OCI-LY1 (cell line): ENCODE data around the gene ARMH1.

Experiments
- H2AFZ ChIP-seq: fragments of 200-600 bp; sonication (generic), shearing (Covaris generic); 2 replicates; pipeline ENCODE4 v1.6.0; 2014; ENCODE audit warnings: antibody characterized with exemption, mild to moderate bottlenecking, low read length
- H3F3A ChIP-seq: fragments of 200-600 bp; sonication (generic), shearing (Covaris generic); 2 replicates; pipeline ENCODE4 v1.6.0; 2014; ENCODE audit warnings: mild to moderate bottlenecking, antibody characterized with exemption, low read length, moderate library complexity; ENCODE audit not compliant: insufficient read depth
- H3K27ac ChIP-seq: fragments of 200-600 bp; sonication (generic); 2 replicates; pipeline ENCODE4 v1.5.1; 2014; ENCODE audit warnings: low read length, mixed run types, mild to moderate bottlenecking, low read depth; ENCODE audit not compliant: poor library complexity, severe bottlenecking
- H3K27me3 ChIP-seq: fragments of 200-600 bp; sonication (generic); 2 replicates; pipeline ENCODE4 v1.6.0; 2014; ENCODE audit warnings: antibody characterized with exemption, mild to moderate bottlenecking, low read length, moderate library complexity; ENCODE audit not compliant: insufficient read depth
- H3K36me3 ChIP-seq: fragments of 200-600 bp; sonication (generic); 2 replicates; pipeline ENCODE4 v1.6.1; 2014; ENCODE audit warnings: mild to moderate bottlenecking, antibody characterized with exemption, low read length, moderate library complexity, mixed read lengths; ENCODE audit not compliant: insufficient read depth
- H3K4me1 ChIP-seq: fragments of 200-600 bp; sonication (generic); 2 replicates; pipeline ENCODE4 v1.5.1; 2014; ENCODE audit warnings: mild to moderate bottlenecking, low read length, moderate library complexity; ENCODE audit not compliant: insufficient read depth, severe bottlenecking
- H3K4me2 ChIP-seq: fragments of 200-600 bp; sonication (generic), shearing (Covaris generic); 2 replicates; pipeline ENCODE4 v1.6.1; 2014; ENCODE audit warnings: low read length
- H3K4me3 ChIP-seq: fragments of 200-600 bp; sonication (generic); 2 replicates; pipeline ENCODE4 v1.5.1; 2014; ENCODE audit warnings: low read length, low read depth, mild to moderate bottlenecking, mixed read lengths; ENCODE audit not compliant: poor library complexity, severe bottlenecking
- H3K79me2 ChIP-seq: fragments of 200-600 bp; shearing (Covaris generic); 2 replicates; pipeline ENCODE4 v1.6.1; 2016; ENCODE audit warnings: mixed run types, low read length, mixed read lengths; ENCODE audit not compliant: insufficient read depth
- H3K9ac ChIP-seq: fragments of 200-600 bp; sonication (generic), shearing (Covaris generic); 2 replicates; pipeline ENCODE4 v1.6.1; 2014; ENCODE audit warnings: mild to moderate bottlenecking, low read length, mixed read lengths
- H3K9me2 ChIP-seq: fragments of 200-600 bp; sonication (generic), shearing (Covaris generic); 2 replicates; pipeline ENCODE4 v1.6.1; 2014; ENCODE audit warnings: low read depth, mild to moderate bottlenecking, low read length, mixed read lengths
- H3K9me3 ChIP-seq: fragments of 200-600 bp; shearing (Covaris generic); 2 replicates; pipeline ENCODE4 v1.6.1; 2014; ENCODE audit warnings: low read length, mixed read lengths
- H4K20me1 ChIP-seq: fragments of 200-600 bp; sonication (generic), shearing (Covaris generic); 2 replicates; pipeline ENCODE4 v1.6.0; 2016; ENCODE audit warnings: mild to moderate bottlenecking, low read length; ENCODE audit not compliant: insufficient read depth
- EZH2 ChIP-seq: fragments of 200-600 bp; sonication (generic), shearing (Covaris generic); IDR thresholded peaks from 2 replicates; pipeline ENCODE4 v1.8.0; 2017; ENCODE audit warnings: borderline replicate concordance, mixed run types, mild to moderate bottlenecking, antibody characterized with exemption, low read length, moderate library complexity, mixed read lengths
- TF ChIP-seq, protein P1 (sequence below): fragments of 200-600 bp; sonication (generic), shearing (Covaris generic); IDR thresholded peaks from 2 replicates; pipeline ENCODE4 v1.5.1; 2017; ENCODE audit warnings: mild to moderate bottlenecking, antibody characterized with exemption, low read length, moderate library complexity, mixed read lengths

The ARMH1 gene

DNA sequence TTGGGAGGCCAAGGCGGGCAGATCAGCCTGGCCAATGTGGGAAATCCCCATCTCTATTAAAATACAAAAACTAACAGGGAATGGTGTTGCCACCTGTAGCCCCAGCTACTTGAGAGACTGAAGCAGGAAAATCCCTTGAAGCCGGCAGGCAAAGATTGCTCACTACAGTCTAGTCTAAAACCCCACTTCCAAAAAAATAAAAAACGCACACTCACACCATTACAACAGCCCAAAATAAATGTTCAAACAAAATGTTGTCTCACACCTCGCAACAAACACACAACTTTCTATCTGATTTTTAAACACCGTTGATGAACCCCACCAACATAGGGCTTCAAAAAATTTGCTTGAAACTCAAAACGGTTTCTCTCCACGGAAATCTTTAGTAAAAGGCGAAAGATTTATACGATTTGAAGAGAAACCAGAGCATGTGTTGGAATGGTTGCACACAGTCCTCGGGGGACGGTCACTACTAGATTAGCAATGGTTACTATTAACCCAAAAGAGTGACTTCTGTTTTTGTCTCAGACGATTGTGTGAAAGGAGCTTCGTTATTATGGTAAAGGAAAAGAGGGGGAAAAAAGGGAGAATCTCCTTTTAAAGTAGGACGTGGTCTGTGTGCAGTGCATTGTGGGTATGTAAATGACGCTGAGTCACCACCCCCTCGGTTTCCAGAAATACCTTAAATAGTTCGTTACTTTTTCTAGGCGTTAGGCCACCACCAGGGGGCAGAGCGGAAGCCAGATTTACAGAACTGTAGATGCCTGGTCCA is 56.4 kb downstream of the ARMH1 start, which contains the start of gene RNU5D-1:
Gene RNU5D-1 (minus strand): TSS at position 430 of the 772 bp plus-strand sequence.
- Histone ChIP-seq H3K27ac (peak within 1 kb of the TSS; percentile 96), H3F3A (peaks cover 13% of the 10 kb centered on the region), H3K4me3 (peak within 1 kb of the TSS; percentile 30)

DNA sequence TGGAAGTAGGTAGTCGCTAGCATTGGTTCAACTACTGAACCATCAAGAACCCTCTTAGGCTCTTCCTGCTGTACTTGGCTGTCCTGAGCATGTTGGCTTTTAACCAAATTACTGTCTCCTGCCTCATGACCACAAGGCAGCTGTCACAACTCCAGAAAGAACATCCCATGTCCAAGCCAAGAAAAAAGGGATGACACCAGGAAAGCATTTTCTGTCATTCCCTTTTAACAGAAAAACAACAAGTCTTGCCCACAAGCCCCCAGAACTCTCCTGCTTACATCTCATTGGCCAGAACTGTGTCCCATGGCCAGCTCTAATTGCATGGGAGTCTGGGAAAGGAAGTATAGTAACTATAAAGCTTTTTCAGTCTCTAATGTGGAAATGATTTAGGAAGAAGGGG is 58.9 kb downstream of the ARMH1 start:
- no peak overlapping the region for H2AFZ ChIP-seq
- no peaks in the 10 kb centered on the region for H3K36me3 ChIP-seq

More for the DNA sequence above, 56.4 kb downstream of the ARMH1 start, which contains the start of gene RNU5D-1:
- Histone ChIP-seq H3K79me2 (no peaks in the 10 kb centered on the region), H3K4me1 (peaks cover 28% of the 10 kb centered on the region), H3K4me2 (peak within 1 kb of the TSS; percentile 61), H3K27me3 (no peaks in the 10 kb centered on the region), H3K36me3 (no peaks in the 10 kb centered on the region), H3K9ac (peak within 1 kb of the TSS; percentile 63), H3K9me2 (no peaks in the 10 kb centered on the region), H2AFZ (no peak within 1 kb of the TSS), H3K9me3 (no peaks in the 10 kb centered on the region), H4K20me1 (no peaks in the 10 kb centered on the region)
- no peak for TF ChIP-seq EZH2
- TF ChIP-seq, protein P1, sequence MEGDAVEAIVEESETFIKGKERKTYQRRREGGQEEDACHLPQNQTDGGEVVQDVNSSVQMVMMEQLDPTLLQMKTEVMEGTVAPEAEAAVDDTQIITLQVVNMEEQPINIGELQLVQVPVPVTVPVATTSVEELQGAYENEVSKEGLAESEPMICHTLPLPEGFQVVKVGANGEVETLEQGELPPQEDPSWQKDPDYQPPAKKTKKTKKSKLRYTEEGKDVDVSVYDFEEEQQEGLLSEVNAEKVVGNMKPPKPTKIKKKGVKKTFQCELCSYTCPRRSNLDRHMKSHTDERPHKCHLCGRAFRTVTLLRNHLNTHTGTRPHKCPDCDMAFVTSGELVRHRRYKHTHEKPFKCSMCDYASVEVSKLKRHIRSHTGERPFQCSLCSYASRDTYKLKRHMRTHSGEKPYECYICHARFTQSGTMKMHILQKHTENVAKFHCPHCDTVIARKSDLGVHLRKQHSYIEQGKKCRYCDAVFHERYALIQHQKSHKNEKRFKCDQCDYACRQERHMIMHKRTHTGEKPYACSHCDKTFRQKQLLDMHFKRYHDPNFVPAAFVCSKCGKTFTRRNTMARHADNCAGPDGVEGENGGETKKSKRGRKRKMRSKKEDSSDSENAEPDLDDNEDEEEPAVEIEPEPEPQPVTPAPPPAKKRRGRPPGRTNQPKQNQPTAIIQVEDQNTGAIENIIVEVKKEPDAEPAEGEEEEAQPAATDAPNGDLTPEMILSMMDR = peak; percentile 71

DNA sequence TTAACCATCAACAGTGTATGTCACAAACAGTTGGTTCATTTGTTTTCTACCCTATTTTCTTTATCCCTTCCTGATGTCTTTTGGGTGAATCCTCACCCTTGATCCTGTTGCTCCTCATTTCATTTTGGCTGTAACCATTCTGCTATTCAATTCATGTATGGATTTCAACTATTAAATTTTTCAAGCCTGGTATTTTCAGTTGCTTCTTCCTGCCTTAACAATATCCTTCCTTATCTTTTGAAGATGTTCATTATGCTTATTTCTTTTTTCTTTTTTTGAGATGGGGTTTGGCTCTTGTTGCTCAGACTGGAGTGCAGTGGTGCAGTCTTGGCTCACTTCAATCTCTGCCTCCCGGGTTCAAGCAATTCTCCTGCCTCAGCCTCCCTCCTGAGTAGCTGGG is 59.3 kb downstream of the ARMH1 start:
- TF ChIP-seq EZH2 = no peak
- TF ChIP-seq, protein P1 = no peak
- Histone ChIP-seq H3K9ac (no peak overlapping the region), H3K9me2 (no peaks in the 10 kb centered on the region), H3K27ac (no peak overlapping the region), H3K4me1 (peaks cover 28% of the 10 kb centered on the region), H3F3A (peaks cover 13% of the 10 kb centered on the region), H2AFZ (no peak overlapping the region), H3K4me2 (no peak overlapping the region), H4K20me1 (no peaks in the 10 kb centered on the region), H3K36me3 (no peaks in the 10 kb centered on the region), H3K27me3 (no peaks in the 10 kb centered on the region), H3K4me3 (no peak overlapping the region), H3K9me3 (no peaks in the 10 kb centered on the region), H3K79me2 (no peaks in the 10 kb centered on the region)

More for the DNA sequence above, 58.9 kb downstream of the ARMH1 start:
- Histone ChIP-seq H3K79me2 (no peaks in the 10 kb centered on the region), H3K4me2 (no peak overlapping the region), H3F3A (peaks cover 13% of the 10 kb centered on the region), H3K4me3 (no peak overlapping the region), H3K9me3 (no peaks in the 10 kb centered on the region), H4K20me1 (no peaks in the 10 kb centered on the region), H3K9me2 (no peaks in the 10 kb centered on the region), H3K9ac (no peak overlapping the region), H3K4me1 (peaks cover 28% of the 10 kb centered on the region), H3K27me3 (no peaks in the 10 kb centered on the region), H3K27ac (no peak overlapping the region)
- TF ChIP-seq EZH2 = no peak
- TF ChIP-seq, protein P1 = no peak
